ENCODE measurements around the gene SLC50A1.
"Not testable (repeated sequence)": the region's sequence is repeated elsewhere in the genome, so short reads cannot be mapped to it uniquely, and the experiment has no call there.

The SLC50A1 gene

GRCh38 chr1:155137154-155137949, 1.7 kb downstream of the SLC50A1 start:
- no peak for DNase-seq

GRCh38 chr1:155139895-155140629, 4.4 kb downstream of the SLC50A1 start, which contains the start of gene DPM3:
Gene DPM3, minus strand, starts transcription at chr1:155140531. Its CDS starts 291 bp downstream, at chr1:155140240.
- DNase-seq = peak; percentile 85 to 93 (median 89)

GRCh38 chr1:155140630-155140953, 4.9 kb downstream of the SLC50A1 start:
- DNase-seq = no peak

- DNase-seq = no peak
These were observed 6.1 kb downstream of the SLC50A1 start for GRCh38 chr1:155141749-155142148.

- DNase-seq = no peak
These were observed 9.8 kb downstream of the SLC50A1 start for GRCh38 chr1:155145491-155145890.

GRCh38 chr1:155155996-155156643, 20.5 kb downstream of the SLC50A1 start:
- DNase-seq = not testable (repeated sequence)

GRCh38 chr1:155158991-155159390, 23.3 kb downstream of the SLC50A1 start:
- peak in 2 of 3 experiments; percentile 22 to 63 for DNase-seq

GRCh38 chr1:155160128-155160527, 24.5 kb downstream of the SLC50A1 start:
- DNase-seq = no peak

- DNase-seq = not testable (repeated sequence)
These were observed 27.0 kb downstream of the SLC50A1 start for GRCh38 chr1:155162631-155163030.

- DNase-seq = not testable (repeated sequence)
These were observed 28.1 kb downstream of the SLC50A1 start for GRCh38 chr1:155163785-155164184.

- not testable (repeated sequence) for DNase-seq
These were observed 29.0 kb downstream of the SLC50A1 start for GRCh38 chr1:155164625-155165024.

GRCh38 chr1:155166051-155166470, 30.4 kb downstream of the SLC50A1 start:
- DNase-seq = no peak

GRCh38 chr1:155166471-155167165, 31.0 kb downstream of the SLC50A1 start:
- peak in 1 of 3 experiments; percentile 96 for DNase-seq

GRCh38 chr1:155167166-155168104, 31.8 kb downstream of the SLC50A1 start:
- peak; percentile 87 to 98 (median 96) for DNase-seq

GRCh38 chr1:155168105-155168445, 32.4 kb downstream of the SLC50A1 start:
- DNase-seq = not testable (repeated sequence)

GRCh38 chr1:155168456-155169210, 33.0 kb downstream of the SLC50A1 start:
- no peak for DNase-seq

GRCh38 chr1:155169541-155169940, 33.9 kb downstream of the SLC50A1 start:
- DNase-seq = no peak

- no peak for DNase-seq
These were observed 34.6 kb downstream of the SLC50A1 start for GRCh38 chr1:155170101-155170785.

- DNase-seq = no peak
These were observed 35.2 kb downstream of the SLC50A1 start for GRCh38 chr1:155170806-155171205.
